Thyroid gland (tissue), 4 donors: ENCODE results near the gene PARVB. TPM values are rescaled to one million over a fixed set of nuclear protein-coding genes. Genes with fewer than 3 reads are reported as not detected.

Experiments
- DNase-seq, 2 donors: peaks; one replicate each; pipeline ENCODE4 v3.0.0-alpha.2; 2019
- H3K27ac ChIP-seq, 3 donors: fragments of 200-600 bp; sonication (generic); 1 replicate in 2 of 3; 2 replicates in 1 of 3; pipeline ENCODE4 v1.5.1; 2016 to 2019; ENCODE audit warnings: mild to moderate bottlenecking in 1 of 3, moderate library complexity in 1 of 3
- H3K27me3 ChIP-seq: fragments of 200-600 bp; sonication (generic); one replicate; pipeline ENCODE4 v1.5.1; 2019
- H3K36me3 ChIP-seq, 2 donors: fragments of 200-600 bp; sonication (generic); one replicate each; pipeline ENCODE4 v1.5.1; 2016 to 2019
- H3K4me1 ChIP-seq, 2 donors: fragments of 200-600 bp; sonication (generic); one replicate each; pipeline ENCODE4 v1.5.1; 2017 to 2019
- H3K4me3 ChIP-seq, 3 donors: fragments of 200-600 bp; sonication (generic); replicated peaks in 1 of 3; 1 replicate in 2 of 3; 2 replicates in 1 of 3; pipeline ENCODE4 v1.5.1; 2016; ENCODE audit warnings: mild to moderate bottlenecking in 1 of 3
- H3K9me3 ChIP-seq: fragments of 200-600 bp; sonication (generic); one replicate; pipeline ENCODE4 v1.5.1; 2017
- CTCF ChIP-seq, 6 experiments: fragments of 200-600 bp in 3 of 6; fragments of 450-650 bp in 3 of 6; sonication (generic) in 3 of 6; IDR thresholded peaks; one replicate each; pipeline ENCODE4 v1.5.1; 2016 to 2019; ENCODE audit warnings: antibody characterized with exemption in 6 of 6, mild to moderate bottlenecking in 2 of 6, inconsistent platforms in 1 of 6, moderate library complexity in 1 of 6
- POLR2A ChIP-seq, 2 donors: fragments of 450-650 bp; IDR thresholded peaks; one replicate each; pipeline ENCODE4 v1.6.1; 2017; ENCODE audit warnings: antibody characterized with exemption in 2 of 2, mild to moderate bottlenecking in 2 of 2, moderate library complexity in 1 of 2
- WGBS, 2 donors: methylation state at CpG; one replicate each; pipeline ENCODE4 v1.1.5; 2017; 5-methylcytosine and 5-hydroxymethylcytosine counted together
- intact Hi-C: fragments of 100-400 bp; cut with DNase I; formaldehyde crosslinking; loops from one replicate; pipeline ENCODE4 v1.15.1; 2023
- total RNA-seq, 4 donors: library from RNA; depleted of rRNA; stranded (reverse); fragments of >200 nt; gene quantifications; one replicate each; pipeline ENCODE4 v1.2.3, GENCODE V29; 2016

The PARVB gene
- total RNA-seq, 4 donors from 2014 or later = 6.7 to 34.9 (median 11.0) TPM

- intact Hi-C loops = no loop called here
- Histone ChIP-seq H3K27ac (no peak overlapping the region), H3K4me1 (peaks cover 3 to 19% of the 10 kb centered on the region in 2 donors), H3K9me3 (no peaks in the 10 kb centered on the region), H3K27me3 (no peaks in the 10 kb centered on the region), H3K4me3 (no peak overlapping the region), H3K36me3 (no peaks in the 10 kb centered on the region)
- TF ChIP-seq POLR2A (IDR thresholded peaks at IDR 0.05) (no peak), CTCF (IDR thresholded peaks at IDR 0.05) (no peak)
- no peak for DNase-seq
Observed at GRCh38 chr22:44136786-44137185, 112.7 kb downstream of the PARVB start.

- TF ChIP-seq POLR2A (IDR thresholded peaks at IDR 0.05) (no peak), CTCF (IDR thresholded peaks at IDR 0.05) (no peak)
- no peak for DNase-seq
- H3K36me3 ChIP-seq = no peaks in the 10 kb centered on the region
- H3K4me3 ChIP-seq = no peak overlapping the region
- 93 to 95% methylated on average over 3 of the region's 3 CpGs for WGBS, 2 donors
- H3K9me3 ChIP-seq = no peaks in the 10 kb centered on the region
- H3K27ac ChIP-seq = no peak overlapping the region
- H3K27me3 ChIP-seq = no peaks in the 10 kb centered on the region
- peaks cover 0 to 14% of the 10 kb centered on the region in 2 donors for H3K4me1 ChIP-seq
- intact Hi-C loops = no loop called here
Observed at GRCh38 chr22:44137415-44137814, 113.3 kb downstream of the PARVB start.

- H3K27ac ChIP-seq = no peak overlapping the region
- no peaks in the 10 kb centered on the region for H3K9me3 ChIP-seq
- WGBS, 2 donors = 92 to 94% methylated on average over 6 of the region's 6 CpGs
- no peak overlapping the region for H3K4me3 ChIP-seq
- no peaks in the 10 kb centered on the region for H3K27me3 ChIP-seq
- peaks cover 5 to 24% of the 10 kb centered on the region in 2 donors for H3K4me1 ChIP-seq
- intact Hi-C loops = no loop called here
- TF ChIP-seq CTCF (IDR thresholded peaks at IDR 0.05) (no peak), POLR2A (IDR thresholded peaks at IDR 0.05) (no peak)
- no peak for DNase-seq
- no peaks in the 10 kb centered on the region for H3K36me3 ChIP-seq
Observed at GRCh38 chr22:44139773-44140172, 115.7 kb downstream of the PARVB start.

GRCh38 chr22:44142421-44143104 is 118.5 kb downstream of the PARVB start:
- Histone ChIP-seq H3K4me1 (peaks cover 12 to 38% of the 10 kb centered on the region in 2 donors), H3K36me3 (no peaks in the 10 kb centered on the region)
- intact Hi-C loops = no loop called here

More at GRCh38 chr22:44142421-44143104, 118.5 kb downstream of the PARVB start:
- Histone ChIP-seq H3K9me3 (no peaks in the 10 kb centered on the region), H3K27me3 (no peaks in the 10 kb centered on the region), H3K4me3 (no peak overlapping the region), H3K27ac (no peak overlapping the region)
- TF ChIP-seq CTCF (IDR thresholded peaks at IDR 0.05) = no peak
- no peak for TF ChIP-seq POLR2A (IDR thresholded peaks at IDR 0.05)
- no peak for DNase-seq
- WGBS, 2 donors = 61 to 76% methylated on average over 16 of the region's 16 CpGs
